ENCODE results near the gene PKLR.

DNA sequence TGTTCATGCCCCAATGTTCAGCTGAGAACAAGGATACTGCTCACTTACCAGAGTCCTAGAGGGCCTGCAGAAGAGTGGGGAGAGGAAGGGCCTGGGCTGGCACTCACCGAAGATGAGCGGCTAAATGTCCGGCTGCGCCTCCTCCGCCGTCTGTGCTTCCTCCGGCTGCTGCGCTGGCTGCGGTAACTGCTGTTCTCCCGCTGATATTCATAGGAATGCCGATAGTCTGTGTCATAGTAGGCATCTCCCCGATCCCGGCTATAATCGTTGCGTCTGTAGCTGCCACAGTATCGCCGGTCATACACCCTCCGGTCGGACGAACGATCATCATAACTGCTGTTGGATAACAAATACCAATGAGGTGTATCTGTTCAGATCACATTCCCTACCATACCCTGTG lies 31.9 kb downstream of the PKLR start:
- TF ChIP-seq, protein P1, sequence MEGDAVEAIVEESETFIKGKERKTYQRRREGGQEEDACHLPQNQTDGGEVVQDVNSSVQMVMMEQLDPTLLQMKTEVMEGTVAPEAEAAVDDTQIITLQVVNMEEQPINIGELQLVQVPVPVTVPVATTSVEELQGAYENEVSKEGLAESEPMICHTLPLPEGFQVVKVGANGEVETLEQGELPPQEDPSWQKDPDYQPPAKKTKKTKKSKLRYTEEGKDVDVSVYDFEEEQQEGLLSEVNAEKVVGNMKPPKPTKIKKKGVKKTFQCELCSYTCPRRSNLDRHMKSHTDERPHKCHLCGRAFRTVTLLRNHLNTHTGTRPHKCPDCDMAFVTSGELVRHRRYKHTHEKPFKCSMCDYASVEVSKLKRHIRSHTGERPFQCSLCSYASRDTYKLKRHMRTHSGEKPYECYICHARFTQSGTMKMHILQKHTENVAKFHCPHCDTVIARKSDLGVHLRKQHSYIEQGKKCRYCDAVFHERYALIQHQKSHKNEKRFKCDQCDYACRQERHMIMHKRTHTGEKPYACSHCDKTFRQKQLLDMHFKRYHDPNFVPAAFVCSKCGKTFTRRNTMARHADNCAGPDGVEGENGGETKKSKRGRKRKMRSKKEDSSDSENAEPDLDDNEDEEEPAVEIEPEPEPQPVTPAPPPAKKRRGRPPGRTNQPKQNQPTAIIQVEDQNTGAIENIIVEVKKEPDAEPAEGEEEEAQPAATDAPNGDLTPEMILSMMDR (IDR thresholded peaks at IDR 0.05; ENCODE audit: borderline replicate concordance, extremely low read depth, low read length, poor library complexity, severe bottlenecking): no peak
- no peak for TF ChIP-seq EZH2 (IDR thresholded peaks at IDR 0.05; ENCODE audit: borderline replicate concordance, low read depth, low read length, severe bottlenecking)

Measured in DND-41 (cell line).